IPS-20b (cell line): ENCODE measurements around the gene CIPC.

Experiments
- H3K27ac ChIP-seq: one replicate; pipeline ENCODE4 v1.5.1; 2013; ENCODE audit warnings: low read length
- H3K27me3 ChIP-seq: 2 replicates; pipeline ENCODE4 v1.6.1; 2013; ENCODE audit warnings: mild to moderate bottlenecking, low read length, inconsistent platforms; ENCODE audit not compliant: insufficient read depth
- H3K36me3 ChIP-seq: 2 replicates; pipeline ENCODE4 v1.6.1; 2013; ENCODE audit warnings: low read depth, mild to moderate bottlenecking, inconsistent platforms, low read length, moderate library complexity; ENCODE audit not compliant: insufficient read depth
- H3K4me1 ChIP-seq: 2 replicates; pipeline ENCODE4 v1.6.1; 2013; ENCODE audit warnings: mild to moderate bottlenecking, control low read depth, inconsistent platforms, low read length, moderate library complexity; ENCODE audit not compliant: insufficient read depth
- H3K4me3 ChIP-seq: 2 replicates; pipeline ENCODE4 v1.5.1; 2013; ENCODE audit warnings: mild to moderate bottlenecking, low read length, inconsistent platforms
- H3K9ac ChIP-seq: 2 replicates; pipeline ENCODE4 v1.6.1; 2013; ENCODE audit warnings: low read depth, mild to moderate bottlenecking, inconsistent platforms, low read length, moderate library complexity
- H3K9me3 ChIP-seq: 2 replicates; pipeline ENCODE4 v1.6.1; 2013; ENCODE audit warnings: mild to moderate bottlenecking, low read depth, low read length, inconsistent platforms; ENCODE audit not compliant: insufficient read depth

Gene CIPC

DNA sequence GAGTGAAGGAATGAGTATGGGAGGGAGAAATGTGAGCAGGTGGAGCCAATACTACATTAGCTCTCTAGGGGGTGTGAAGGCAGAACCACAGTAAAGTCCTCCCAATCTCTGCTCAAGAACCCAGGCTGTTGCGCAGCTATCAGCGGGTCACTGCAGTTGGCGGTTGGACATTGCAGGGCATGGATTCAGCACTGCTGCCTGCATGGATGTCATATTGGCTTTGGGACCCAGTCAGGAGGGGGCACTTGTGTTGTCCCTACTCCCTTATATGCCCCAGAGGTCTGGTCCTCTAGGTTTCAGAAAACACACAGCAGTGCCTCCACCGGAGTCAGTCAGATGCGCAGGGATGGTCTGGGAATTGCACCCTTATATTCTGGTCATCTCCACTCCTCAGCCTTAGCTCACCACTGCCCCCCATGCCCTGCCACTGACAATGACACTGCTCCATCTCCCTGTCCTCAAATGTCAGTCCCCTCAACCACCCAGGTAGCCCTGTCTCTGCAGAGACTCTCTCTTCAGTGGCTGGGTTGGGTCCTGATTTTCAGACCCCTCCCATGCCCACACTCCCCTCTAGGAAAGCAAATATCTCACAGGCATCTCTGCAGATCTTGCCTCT lies 33.9 kb downstream of the CIPC start:
- peaks cover 5% of the 10 kb centered on the region for H3K4me1 ChIP-seq
- H3K9ac ChIP-seq = no peak overlapping the region
- H3K36me3 ChIP-seq = peaks cover 34% of the 10 kb centered on the region; the same call in 1 of the 2 replicates
- no peak overlapping the region for H3K27ac ChIP-seq
- H3K4me3 ChIP-seq = no peak overlapping the region
- peaks cover 14% of the 10 kb centered on the region; the same call in 1 of the 2 replicates for H3K27me3 ChIP-seq
- H3K9me3 ChIP-seq = no peaks in the 10 kb centered on the region

- Histone ChIP-seq H3K36me3 (peaks cover 49% of the 10 kb centered on the region), H3K4me3 (no peak overlapping the region), H3K9ac (no peak overlapping the region), H3K9me3 (no peaks in the 10 kb centered on the region), H3K27ac (no peak overlapping the region), H3K4me1 (no peaks in the 10 kb centered on the region; the same call in 1 of the 2 replicates), H3K27me3 (peaks cover 14% of the 10 kb centered on the region; the same call in 1 of the 2 replicates)
Observed at GRCh38 chr14:77133720-77134338, 35.8 kb downstream of the CIPC start.

- H3K36me3 ChIP-seq = peaks cover 46% of the 10 kb centered on the region
- H3K27me3 ChIP-seq = peaks cover 50% of the 10 kb centered on the region
- H3K4me3 ChIP-seq = peak overlapping the region; percentile 72; the same call in 1 of the 2 replicates
- no peaks in the 10 kb centered on the region for H3K9me3 ChIP-seq
- H3K27ac ChIP-seq = no peak overlapping the region
- peaks cover 17% of the 10 kb centered on the region for H3K4me1 ChIP-seq
- no peak overlapping the region for H3K9ac ChIP-seq
Observed at GRCh38 chr14:77139022-77139421, 41.0 kb downstream of the CIPC start.

GRCh38 chr14:77139540-77140358 lies 41.7 kb downstream of the CIPC start:
- peaks cover 43% of the 10 kb centered on the region for H3K36me3 ChIP-seq
- H3K9ac ChIP-seq = peak overlapping the region; percentile 69; the same call in 1 of the 2 replicates
- H3K27me3 ChIP-seq = peaks cover 44% of the 10 kb centered on the region
- H3K27ac ChIP-seq = no peak overlapping the region
- peak overlapping the region; percentile 72 for H3K4me3 ChIP-seq
- H3K4me1 ChIP-seq = peaks cover 24% of the 10 kb centered on the region
- H3K9me3 ChIP-seq = no peaks in the 10 kb centered on the region

- Histone ChIP-seq H3K4me3 (peak overlapping the region; percentile 72), H3K36me3 (peaks cover 35% of the 10 kb centered on the region), H3K9ac (peak overlapping the region; percentile 69; the same call in 1 of the 2 replicates), H3K9me3 (no peaks in the 10 kb centered on the region), H3K27ac (no peak overlapping the region), H3K27me3 (peaks cover 47% of the 10 kb centered on the region), H3K4me1 (peaks cover 32% of the 10 kb centered on the region)
Observed at GRCh38 chr14:77140359-77141213, 42.5 kb downstream of the CIPC start.

GRCh38 chr14:77141214-77142004 lies 43.4 kb downstream of the CIPC start, which contains the start of gene ZDHHC22:
ZDHHC22 (minus strand) TSS chr14:77141791; CDS start chr14:77139738, 2,053 bp downstream.
- Histone ChIP-seq H3K9ac (peak within 1 kb of the TSS; percentile 69; the same call in 1 of the 2 replicates), H3K4me3 (peak within 1 kb of the TSS; percentile 72), H3K9me3 (no peaks in the 10 kb centered on the region), H3K27ac (peak within 1 kb of the TSS; percentile 15), H3K36me3 (peaks cover 27% of the 10 kb centered on the region), H3K27me3 (peaks cover 55% of the 10 kb centered on the region), H3K4me1 (peaks cover 41% of the 10 kb centered on the region)

DNA sequence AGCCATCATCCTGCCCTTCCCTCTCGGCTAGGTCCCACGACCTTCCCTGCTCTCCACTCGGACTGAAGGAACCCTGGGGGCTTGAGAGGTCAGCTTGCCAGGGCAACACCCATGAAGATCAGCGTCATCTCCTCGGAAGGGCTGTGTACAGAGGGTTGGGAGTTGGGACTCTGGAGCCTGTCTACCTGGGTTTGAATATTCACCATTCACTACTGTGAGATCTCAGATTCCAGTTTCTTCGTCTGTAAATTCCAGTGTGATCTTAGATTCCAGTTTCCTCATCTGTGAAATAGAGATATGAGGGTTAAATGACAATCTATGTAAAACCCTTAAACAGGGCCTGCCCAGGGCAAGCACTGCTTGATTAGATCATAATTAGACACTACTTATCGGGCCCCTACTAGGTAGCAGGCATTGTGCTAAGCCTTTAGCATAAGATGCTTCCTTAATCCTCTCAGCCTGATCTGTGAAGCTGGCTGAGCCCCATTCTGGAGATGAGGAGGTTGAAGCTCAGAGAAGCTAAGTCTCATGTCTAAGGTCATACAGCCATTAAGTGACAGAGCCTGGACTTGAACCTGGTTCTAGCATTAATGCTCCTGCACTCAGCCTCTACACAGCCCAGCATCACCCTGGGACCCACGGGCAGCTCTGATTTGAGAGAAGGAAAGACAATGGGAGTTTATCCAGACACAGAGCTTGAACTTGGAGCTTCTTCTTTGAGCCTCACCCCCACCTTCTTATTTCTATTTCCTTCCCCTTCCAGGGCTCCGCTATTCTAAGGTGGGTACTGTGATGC lies 44.1 kb downstream of the CIPC start:
- peaks cover 41% of the 10 kb centered on the region for H3K4me1 ChIP-seq
- H3K4me3 ChIP-seq = peak overlapping the region; percentile 72
- H3K27ac ChIP-seq = peak overlapping the region; percentile 15
- no peaks in the 10 kb centered on the region for H3K9me3 ChIP-seq
- peak overlapping the region; percentile 69; the same call in 1 of the 2 replicates for H3K9ac ChIP-seq
- H3K27me3 ChIP-seq = peaks cover 55% of the 10 kb centered on the region
- H3K36me3 ChIP-seq = peaks cover 19% of the 10 kb centered on the region

GRCh38 chr14:77143071-77143470 lies 45.0 kb downstream of the CIPC start:
- H3K4me1 ChIP-seq = peaks cover 41% of the 10 kb centered on the region
- H3K36me3 ChIP-seq = peaks cover 13% of the 10 kb centered on the region
- H3K4me3 ChIP-seq = peak overlapping the region; percentile 72; the same call in 1 of the 2 replicates
- H3K27ac ChIP-seq = peak overlapping the region; percentile 51
- H3K9ac ChIP-seq = peak overlapping the region; percentile 69; the same call in 1 of the 2 replicates
- H3K9me3 ChIP-seq = no peaks in the 10 kb centered on the region
- H3K27me3 ChIP-seq = peaks cover 55% of the 10 kb centered on the region

DNA sequence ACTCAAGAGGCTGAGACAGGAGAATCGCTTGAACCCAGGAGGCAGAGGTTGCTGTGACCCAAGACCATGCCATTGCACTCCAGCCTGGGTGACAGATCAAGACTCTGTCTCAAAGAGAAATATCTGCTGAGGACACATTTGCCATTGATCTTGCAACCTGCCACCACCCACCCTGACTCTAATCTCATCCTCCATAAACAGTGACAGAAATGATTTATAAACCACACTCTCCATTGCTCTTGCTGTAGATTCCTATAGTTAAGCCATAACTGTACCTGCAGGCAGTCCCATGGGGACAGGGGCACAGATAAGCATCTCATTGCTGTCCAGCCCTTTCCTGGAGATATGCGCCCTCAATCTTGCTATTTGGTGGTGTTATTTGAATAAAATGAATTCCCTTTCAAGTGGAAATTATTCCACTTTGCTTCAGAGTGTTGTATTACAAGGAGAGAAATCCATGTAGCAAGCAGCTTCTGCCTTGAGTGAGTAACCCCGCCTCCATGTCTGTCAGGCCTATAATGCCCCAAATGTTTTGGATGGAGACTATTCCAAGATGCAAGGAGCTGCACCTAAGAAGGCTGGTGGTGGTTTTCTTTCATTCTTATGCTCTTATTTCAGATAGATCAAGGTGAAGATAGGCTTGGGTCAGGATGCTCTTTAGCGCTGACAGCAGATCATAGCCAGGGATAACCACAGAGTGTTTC lies 46.5 kb downstream of the CIPC start:
- peaks cover 41% of the 10 kb centered on the region for H3K4me1 ChIP-seq
- peak overlapping the region; percentile 69; the same call in 1 of the 2 replicates for H3K9ac ChIP-seq
- no peaks in the 10 kb centered on the region for H3K36me3 ChIP-seq
- no peaks in the 10 kb centered on the region for H3K9me3 ChIP-seq
- no peak overlapping the region for H3K27ac ChIP-seq
- peaks cover 51% of the 10 kb centered on the region for H3K27me3 ChIP-seq
- 0 out of 2 replicates have a peak overlapping the region, but pooled peaks have one; percentile 26 for H3K4me3 ChIP-seq
